Thyroid gland (tissue), 4 donors: ENCODE measurements around the gene TRAM2.

Experiments
- POLR2A ChIP-seq, 2 donors: fragments of 450-650 bp; IDR thresholded peaks; one replicate each; pipeline ENCODE4 v1.6.1; 2017; ENCODE audit warnings: antibody characterized with exemption in 2 of 2, mild to moderate bottlenecking in 2 of 2, moderate library complexity in 1 of 2
- TF ChIP-seq, protein P1 (sequence below), 6 experiments: fragments of 200-600 bp in 3 of 6; fragments of 450-650 bp in 3 of 6; sonication (generic) in 3 of 6; IDR thresholded peaks; one replicate each; pipeline ENCODE4 v1.5.1; 2016 to 2019; ENCODE audit warnings: antibody characterized with exemption in 6 of 6, mild to moderate bottlenecking in 2 of 6, inconsistent platforms in 1 of 6, moderate library complexity in 1 of 6

DNA sequence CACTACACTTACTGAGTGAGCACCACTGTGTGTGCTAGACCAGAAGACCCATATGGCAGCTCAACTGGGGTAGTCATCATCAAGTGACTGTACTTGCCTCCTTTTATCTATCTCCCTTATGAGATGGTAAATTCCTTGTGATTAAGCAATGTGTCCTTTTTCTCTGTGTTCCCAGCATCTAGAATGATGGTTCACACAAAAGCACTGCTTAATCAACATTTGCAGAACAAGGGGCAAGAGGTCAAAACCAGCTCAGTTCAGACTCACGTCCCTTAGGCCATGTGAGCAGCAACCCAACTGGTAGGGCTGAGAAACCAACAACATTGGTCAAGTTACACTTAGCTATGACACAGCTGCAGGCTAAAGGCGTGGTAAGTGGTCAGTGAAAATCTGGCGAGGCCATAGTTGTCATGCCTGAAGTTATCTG, 10.0 kb downstream of the TRAM2 start:
- TF ChIP-seq, protein P1, sequence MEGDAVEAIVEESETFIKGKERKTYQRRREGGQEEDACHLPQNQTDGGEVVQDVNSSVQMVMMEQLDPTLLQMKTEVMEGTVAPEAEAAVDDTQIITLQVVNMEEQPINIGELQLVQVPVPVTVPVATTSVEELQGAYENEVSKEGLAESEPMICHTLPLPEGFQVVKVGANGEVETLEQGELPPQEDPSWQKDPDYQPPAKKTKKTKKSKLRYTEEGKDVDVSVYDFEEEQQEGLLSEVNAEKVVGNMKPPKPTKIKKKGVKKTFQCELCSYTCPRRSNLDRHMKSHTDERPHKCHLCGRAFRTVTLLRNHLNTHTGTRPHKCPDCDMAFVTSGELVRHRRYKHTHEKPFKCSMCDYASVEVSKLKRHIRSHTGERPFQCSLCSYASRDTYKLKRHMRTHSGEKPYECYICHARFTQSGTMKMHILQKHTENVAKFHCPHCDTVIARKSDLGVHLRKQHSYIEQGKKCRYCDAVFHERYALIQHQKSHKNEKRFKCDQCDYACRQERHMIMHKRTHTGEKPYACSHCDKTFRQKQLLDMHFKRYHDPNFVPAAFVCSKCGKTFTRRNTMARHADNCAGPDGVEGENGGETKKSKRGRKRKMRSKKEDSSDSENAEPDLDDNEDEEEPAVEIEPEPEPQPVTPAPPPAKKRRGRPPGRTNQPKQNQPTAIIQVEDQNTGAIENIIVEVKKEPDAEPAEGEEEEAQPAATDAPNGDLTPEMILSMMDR (IDR thresholded peaks at IDR 0.05), result no peak
- TF ChIP-seq POLR2A (IDR thresholded peaks at IDR 0.05), result no peak
